OCI-LY3 (cell line): Measurements from ENCODE around the gene SDK1.

ENCODE experiments used
- H2AFZ ChIP-seq: fragments of 200-600, 300-600 bp; shearing (Covaris generic); 2 replicates; pipeline ENCODE4 v1.6.0; 2014; ENCODE audit warnings: antibody characterized with exemption, low read depth, low read length
- H3K27ac ChIP-seq: fragments of 200-600, 300-600 bp; sonication (generic); 2 replicates; pipeline ENCODE4 v1.5.1; 2014; ENCODE audit warnings: mild to moderate bottlenecking, low read length, moderate library complexity, mixed read lengths
- H3K27me3 ChIP-seq: fragments of 200-600, 300-600 bp; sonication (generic); 2 replicates; pipeline ENCODE4 v1.6.1; 2014; ENCODE audit warnings: low read depth, low read length, mixed read lengths
- H3K36me3 ChIP-seq: fragments of 200-600, 300-600 bp; sonication (generic); replicated peaks from 2 replicates; pipeline ENCODE3; 2014; ENCODE audit warnings: low read depth, low read length, mixed read lengths
- H3K4me1 ChIP-seq: fragments of 300-600, 200-600 bp; sonication (generic); 2 replicates; pipeline ENCODE4 v1.6.1; 2014; ENCODE audit warnings: low read length, mixed read lengths
- H3K4me2 ChIP-seq: fragments of 200-600, 300-600 bp; sonication (generic); 2 replicates; pipeline ENCODE4 v1.6.1; 2014; ENCODE audit warnings: low read length, mixed read lengths
- H3K4me3 ChIP-seq: fragments of 300-600, 200-600 bp; sonication (generic); 2 replicates; pipeline ENCODE4 v1.5.1; 2014; ENCODE audit warnings: antibody characterized with exemption, mild to moderate bottlenecking, low read length, moderate library complexity
- H3K79me2 ChIP-seq: fragments of 300-600, 200-600 bp; shearing (Covaris generic); 2 replicates; pipeline ENCODE4 v1.6.1; 2014; ENCODE audit warnings: mild to moderate bottlenecking, low read length, mixed read lengths
- H3K9ac ChIP-seq: fragments of 300-600, 200-600 bp; shearing (Covaris generic); 2 replicates; pipeline ENCODE4 v1.6.0; 2014; ENCODE audit warnings: mild to moderate bottlenecking, low read length, moderate library complexity
- H3K9me3 ChIP-seq: fragments of 200-600, 300-600 bp; shearing (Covaris generic); 2 replicates; pipeline ENCODE4 v1.6.1; 2014; ENCODE audit warnings: low read length, mixed read lengths; ENCODE audit not compliant: insufficient read depth
- H4K20me1 ChIP-seq: fragments of 200-600, 300-600 bp; sonication (generic); 2 replicates; pipeline ENCODE4 v1.6.1; 2016; ENCODE audit warnings: low read length, mixed read lengths; ENCODE audit not compliant: insufficient read depth
- CTCF ChIP-seq: fragments of 200-600, 300-600 bp; sonication (generic); IDR thresholded peaks from 2 replicates; pipeline ENCODE4 v1.5.1; 2014; ENCODE audit warnings: antibody characterized with exemption, low read length, low read depth
- EZH2phosphoT487 ChIP-seq: fragments of 200-600 bp; shearing (Covaris generic); IDR thresholded peaks from 2 replicates; pipeline ENCODE4 v1.6.1; 2018; ENCODE audit warnings: antibody characterized with exemption, mixed run types, low read depth

The SDK1 gene

GRCh38 chr7:4134631-4135030 lies 833.6 kb downstream of the SDK1 start:
- H3K27ac ChIP-seq = no peak overlapping the region
- no peak overlapping the region for H3K4me3 ChIP-seq
- H3K27me3 ChIP-seq = no peaks in the 10 kb centered on the region
- no peaks in the 10 kb centered on the region for H3K79me2 ChIP-seq
- no peak overlapping the region for H3K9ac ChIP-seq
- no peak overlapping the region for H3K4me2 ChIP-seq
- H3K9me3 ChIP-seq = no peaks in the 10 kb centered on the region
- no peak overlapping the region for H2AFZ ChIP-seq
- TF ChIP-seq CTCF (no peak), EZH2phosphoT487 (no peak)
- no peaks in the 10 kb centered on the region for H3K36me3 ChIP-seq
- no peaks in the 10 kb centered on the region for H4K20me1 ChIP-seq
- H3K4me1 ChIP-seq = no peaks in the 10 kb centered on the region

- Histone ChIP-seq H3K4me2 (no peak overlapping the region), H3K9ac (no peak overlapping the region), H3K9me3 (no peaks in the 10 kb centered on the region), H3K27ac (no peak overlapping the region), H3K4me1 (no peaks in the 10 kb centered on the region), H3K36me3 (no peaks in the 10 kb centered on the region), H4K20me1 (no peaks in the 10 kb centered on the region), H3K27me3 (no peaks in the 10 kb centered on the region), H3K79me2 (no peaks in the 10 kb centered on the region), H2AFZ (no peak overlapping the region), H3K4me3 (no peak overlapping the region)
- no peak for TF ChIP-seq CTCF
- no peak for TF ChIP-seq EZH2phosphoT487
These were observed 834.2 kb downstream of the SDK1 start for GRCh38 chr7:4135301-4135700.

GRCh38 chr7:4136036-4136435 lies 835.0 kb downstream of the SDK1 start:
- H3K27me3 ChIP-seq = no peaks in the 10 kb centered on the region
- H3K9ac ChIP-seq = no peak overlapping the region
- H3K4me3 ChIP-seq = no peak overlapping the region
- no peaks in the 10 kb centered on the region for H3K4me1 ChIP-seq
- H4K20me1 ChIP-seq = no peaks in the 10 kb centered on the region
- no peak overlapping the region for H3K27ac ChIP-seq
- H3K36me3 ChIP-seq = no peaks in the 10 kb centered on the region
- no peak overlapping the region for H2AFZ ChIP-seq
- no peak overlapping the region for H3K4me2 ChIP-seq
- H3K79me2 ChIP-seq = no peaks in the 10 kb centered on the region
- no peak for TF ChIP-seq CTCF
- TF ChIP-seq EZH2phosphoT487 = no peak
- no peaks in the 10 kb centered on the region for H3K9me3 ChIP-seq

- Histone ChIP-seq H2AFZ (no peak overlapping the region), H3K4me2 (no peak overlapping the region), H3K9me3 (no peaks in the 10 kb centered on the region), H3K4me3 (no peak overlapping the region), H3K27ac (no peak overlapping the region), H3K4me1 (no peaks in the 10 kb centered on the region), H3K27me3 (no peaks in the 10 kb centered on the region), H3K79me2 (no peaks in the 10 kb centered on the region), H3K36me3 (no peaks in the 10 kb centered on the region), H3K9ac (no peak overlapping the region), H4K20me1 (no peaks in the 10 kb centered on the region)
- TF ChIP-seq CTCF (no peak), EZH2phosphoT487 (no peak)
These were observed 835.6 kb downstream of the SDK1 start for GRCh38 chr7:4136501-4137110.
